ENCODE data around the gene TST. TPM values are rescaled to one million over a fixed set of nuclear protein-coding genes. Genes with fewer than 3 reads are reported as not detected.

The TST gene
- total and polyA plus RNA-seq, 2 donors (not counting 1 experiment from before 2014, with no cell fraction given) = 12.7 to 21.6 TPM

DNA sequence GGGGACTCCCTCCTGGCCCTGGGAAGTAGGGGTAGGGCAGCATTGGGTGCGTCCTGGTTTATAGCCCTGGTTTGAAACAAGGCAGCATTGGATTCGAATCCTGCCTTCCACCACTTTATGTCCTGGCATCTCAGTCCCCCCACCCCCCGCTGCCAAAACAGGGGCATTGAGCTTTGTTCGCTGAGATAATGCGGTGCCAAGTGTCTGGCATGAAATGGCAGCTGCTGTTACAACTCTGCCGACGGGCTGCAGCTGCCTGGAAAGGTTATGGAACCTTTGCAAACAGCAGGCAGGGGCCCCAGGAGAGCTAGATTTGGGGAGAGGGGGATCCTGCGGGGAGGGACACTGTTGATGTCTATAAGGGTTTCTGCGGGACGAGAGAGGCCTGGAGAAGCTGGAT lies 1.9 kb downstream of the TST start:
- Histone ChIP-seq H3K4me3 (replicated peaks in 1 of 4; ENCODE audit: control extremely low read depth in 1 of 4, insufficient read depth in 1 of 4, low read depth in 3 of 4, low read length in 4 of 4) (no peak overlapping the region), H3K36me3 (ENCODE audit: control insufficient read depth, insufficient read depth, low read length) (no peaks in the 10 kb centered on the region), H4K20me1 (ENCODE audit: control insufficient read depth, extremely low read depth, insufficient read depth, low read length) (no peaks in the 10 kb centered on the region), H3K9ac (ENCODE audit: insufficient read depth, low read length) (no peak overlapping the region), H3K27me3 (ENCODE audit: control insufficient read depth, insufficient read depth, low read length) (no peaks in the 10 kb centered on the region), H3K27ac (ENCODE audit: insufficient read depth, low read length) (no peak overlapping the region), H3K79me2 (ENCODE audit: control insufficient read depth, insufficient read depth, low read length) (peaks cover 5% of the 10 kb centered on the region), H2AFZ (ENCODE audit: low read length) (no peak overlapping the region), H3K4me2 (ENCODE audit: extremely low read depth, insufficient read depth, low read length) (no peak overlapping the region), H3K9me3 (ENCODE audit: control insufficient read depth, insufficient read depth, low read depth, low read length) (no peaks in the 10 kb centered on the region), H3K4me1 (ENCODE audit: control insufficient read depth, extremely low read depth, insufficient read depth, low read length) (peaks cover 4% of the 10 kb centered on the region)
- no peak for DNase-seq (ENCODE audit: low read depth in 2 of 2)
- no peak for TF ChIP-seq EZH2 (IDR thresholded peaks at IDR 0.05; ENCODE audit: low read length, missing control alignments)
- TF ChIP-seq, protein P1, sequence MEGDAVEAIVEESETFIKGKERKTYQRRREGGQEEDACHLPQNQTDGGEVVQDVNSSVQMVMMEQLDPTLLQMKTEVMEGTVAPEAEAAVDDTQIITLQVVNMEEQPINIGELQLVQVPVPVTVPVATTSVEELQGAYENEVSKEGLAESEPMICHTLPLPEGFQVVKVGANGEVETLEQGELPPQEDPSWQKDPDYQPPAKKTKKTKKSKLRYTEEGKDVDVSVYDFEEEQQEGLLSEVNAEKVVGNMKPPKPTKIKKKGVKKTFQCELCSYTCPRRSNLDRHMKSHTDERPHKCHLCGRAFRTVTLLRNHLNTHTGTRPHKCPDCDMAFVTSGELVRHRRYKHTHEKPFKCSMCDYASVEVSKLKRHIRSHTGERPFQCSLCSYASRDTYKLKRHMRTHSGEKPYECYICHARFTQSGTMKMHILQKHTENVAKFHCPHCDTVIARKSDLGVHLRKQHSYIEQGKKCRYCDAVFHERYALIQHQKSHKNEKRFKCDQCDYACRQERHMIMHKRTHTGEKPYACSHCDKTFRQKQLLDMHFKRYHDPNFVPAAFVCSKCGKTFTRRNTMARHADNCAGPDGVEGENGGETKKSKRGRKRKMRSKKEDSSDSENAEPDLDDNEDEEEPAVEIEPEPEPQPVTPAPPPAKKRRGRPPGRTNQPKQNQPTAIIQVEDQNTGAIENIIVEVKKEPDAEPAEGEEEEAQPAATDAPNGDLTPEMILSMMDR (conservative IDR thresholded peaks at IDR 0.05 in 1 of 2, IDR thresholded peaks at IDR 0.05 in 1 of 2; ENCODE audit: low read depth in 1 of 2, low read length in 2 of 2) = no peak

DNA sequence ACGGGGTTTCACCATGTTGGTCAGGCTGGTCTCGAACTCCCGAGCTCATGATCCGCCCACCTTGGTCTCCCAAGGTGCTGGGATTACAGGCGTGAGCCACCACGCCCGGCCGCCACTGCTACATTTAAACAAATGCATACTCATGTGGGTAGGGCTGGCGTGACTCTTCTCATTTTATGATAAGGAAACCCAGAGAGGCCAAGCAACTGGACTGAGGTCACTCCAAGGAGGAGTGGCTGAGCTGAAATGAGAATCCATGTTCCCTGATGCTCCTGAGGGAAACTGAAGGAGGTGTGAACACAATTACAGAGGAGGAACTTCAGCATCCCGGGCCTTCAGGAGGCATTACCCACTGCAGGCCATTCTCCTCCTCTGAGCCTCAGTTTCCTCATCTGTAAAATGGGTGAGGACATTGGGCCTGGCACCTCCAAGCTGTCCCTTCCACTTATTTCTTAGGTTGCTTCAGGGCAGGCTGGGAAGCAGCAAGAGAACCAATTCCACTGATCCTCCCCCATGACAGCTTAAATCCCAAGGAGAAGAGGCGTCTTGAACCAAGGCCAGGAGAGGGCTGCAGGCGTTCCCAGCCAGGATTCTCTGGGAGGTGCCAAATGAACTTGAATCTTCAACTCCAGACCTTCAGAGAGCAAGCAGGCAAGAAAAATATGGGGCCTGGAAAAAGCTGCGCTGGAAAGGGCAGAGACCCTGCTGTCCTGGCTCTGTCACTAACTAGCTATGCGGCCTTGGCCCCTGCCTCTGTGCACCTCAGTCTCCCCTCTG lies 2.9 kb downstream of the TST start:
- no peak for DNase-seq (ENCODE audit: low read depth in 2 of 2)
- Histone ChIP-seq H3K9me3 (ENCODE audit: control insufficient read depth, insufficient read depth, low read depth, low read length) (no peaks in the 10 kb centered on the region), H2AFZ (ENCODE audit: low read length) (no peak overlapping the region), H3K4me1 (ENCODE audit: control insufficient read depth, extremely low read depth, insufficient read depth, low read length) (peaks cover 4% of the 10 kb centered on the region), H3K79me2 (ENCODE audit: control insufficient read depth, insufficient read depth, low read length) (peaks cover 5% of the 10 kb centered on the region), H3K9ac (ENCODE audit: insufficient read depth, low read length) (no peak overlapping the region), H3K27me3 (ENCODE audit: control insufficient read depth, insufficient read depth, low read length) (no peaks in the 10 kb centered on the region), H3K4me3 (replicated peaks in 1 of 4; ENCODE audit: control extremely low read depth in 1 of 4, insufficient read depth in 1 of 4, low read depth in 3 of 4, low read length in 4 of 4) (no peak overlapping the region), H3K27ac (ENCODE audit: insufficient read depth, low read length) (no peak overlapping the region), H3K36me3 (ENCODE audit: control insufficient read depth, insufficient read depth, low read length) (no peaks in the 10 kb centered on the region), H3K4me2 (ENCODE audit: extremely low read depth, insufficient read depth, low read length) (no peak overlapping the region), H4K20me1 (ENCODE audit: control insufficient read depth, extremely low read depth, insufficient read depth, low read length) (no peaks in the 10 kb centered on the region)
- no peak for TF ChIP-seq EZH2 (IDR thresholded peaks at IDR 0.05; ENCODE audit: low read length, missing control alignments)
- TF ChIP-seq, protein P1 (conservative IDR thresholded peaks at IDR 0.05 in 1 of 2, IDR thresholded peaks at IDR 0.05 in 1 of 2; ENCODE audit: low read depth in 1 of 2, low read length in 2 of 2) = no peak

DNA sequence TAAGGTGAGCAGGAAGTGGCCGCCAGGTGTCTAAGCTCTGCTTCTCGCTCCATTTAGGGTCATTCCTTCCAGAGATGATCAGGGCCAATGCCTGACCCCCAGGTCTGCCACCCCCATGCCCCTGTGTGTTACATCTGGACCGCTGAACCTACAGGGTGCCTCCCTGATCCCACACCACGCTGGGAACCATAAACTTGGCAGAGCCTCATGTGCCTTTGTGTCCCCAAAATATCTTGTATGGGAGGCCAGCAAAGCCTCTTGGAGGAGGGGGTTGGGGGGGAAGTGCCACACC lies 3.7 kb downstream of the TST start:
- no peak overlapping the region for H3K4me3 ChIP-seq (replicated peaks in 1 of 4; ENCODE audit: control extremely low read depth in 1 of 4, insufficient read depth in 1 of 4, low read depth in 3 of 4, low read length in 4 of 4)
- no peak for TF ChIP-seq EZH2 (IDR thresholded peaks at IDR 0.05; ENCODE audit: low read length, missing control alignments)
- TF ChIP-seq, protein P1 (conservative IDR thresholded peaks at IDR 0.05 in 1 of 2, IDR thresholded peaks at IDR 0.05 in 1 of 2; ENCODE audit: low read depth in 1 of 2, low read length in 2 of 2) = no peak
- DNase-seq (ENCODE audit: low read depth in 2 of 2) = no peak
- no peak overlapping the region for H2AFZ ChIP-seq (ENCODE audit: low read length)
- H3K9me3 ChIP-seq (ENCODE audit: control insufficient read depth, insufficient read depth, low read depth, low read length) = no peaks in the 10 kb centered on the region
- no peak overlapping the region for H3K4me2 ChIP-seq (ENCODE audit: extremely low read depth, insufficient read depth, low read length)
- H3K4me1 ChIP-seq (ENCODE audit: control insufficient read depth, extremely low read depth, insufficient read depth, low read length) = peaks cover 4% of the 10 kb centered on the region
- H3K27ac ChIP-seq (ENCODE audit: insufficient read depth, low read length) = no peak overlapping the region
- no peaks in the 10 kb centered on the region for H3K27me3 ChIP-seq (ENCODE audit: control insufficient read depth, insufficient read depth, low read length)
- no peak overlapping the region for H3K9ac ChIP-seq (ENCODE audit: insufficient read depth, low read length)
- H4K20me1 ChIP-seq (ENCODE audit: control insufficient read depth, extremely low read depth, insufficient read depth, low read length) = no peaks in the 10 kb centered on the region
- H3K79me2 ChIP-seq (ENCODE audit: control insufficient read depth, insufficient read depth, low read length) = peaks cover 3% of the 10 kb centered on the region
- H3K36me3 ChIP-seq (ENCODE audit: control insufficient read depth, insufficient read depth, low read length) = no peaks in the 10 kb centered on the region

All from fibroblast of lung (primary cell).